CD14-positive monocyte (primary cell): ENCODE data around the gene PISD. TPM values are rescaled to one million over a fixed set of nuclear protein-coding genes. Genes with fewer than 3 reads are reported as not detected.

Experiments
- DNase-seq, 3 donors: peaks; one replicate each; pipeline ENCODE4 v3.0.0-alpha.2; 2011 to 2022
- H2AFZ ChIP-seq: 2 replicates; pipeline ENCODE4 v1.6.0; 2012; ENCODE audit warnings: mild to moderate bottlenecking, low read depth, low read length, inconsistent platforms; ENCODE audit not compliant: insufficient read depth, poor library complexity, severe bottlenecking
- H3K27ac ChIP-seq, 2 donors: 1 replicate in 1 of 2; 2 replicates in 1 of 2; pipeline ENCODE4 v1.5.1; 2012 to 2013; ENCODE audit warnings: low read length in 2 of 2, control low read depth in 1 of 2, inconsistent platforms in 1 of 2, low read depth in 1 of 2, mild to moderate bottlenecking in 1 of 2
- H3K27me3 ChIP-seq, 2 donors: one replicate each; pipeline versions ENCODE4 v1.6.0 to v1.6.1; 2011 to 2013; ENCODE audit warnings: low read length in 2 of 2; ENCODE audit not compliant: control insufficient read depth in 2 of 2, insufficient read depth in 2 of 2
- H3K36me3 ChIP-seq, 2 donors: replicated peaks in 1 of 2; 1 replicate in 1 of 2; 2 replicates in 1 of 2; pipeline versions ENCODE4 v1.5.1 to v1.6.1; 2012 to 2013; ENCODE audit warnings: low read length in 2 of 2, control low read depth in 1 of 2, inconsistent platforms in 1 of 2, mild to moderate bottlenecking in 1 of 2; ENCODE audit not compliant: insufficient read depth in 2 of 2, control insufficient read depth in 1 of 2
- H3K4me1 ChIP-seq, 2 donors: 1 replicate in 1 of 2; 2 replicates in 1 of 2; pipeline versions ENCODE4 v1.5.1 to v1.6.1; 2012 to 2013; ENCODE audit warnings: low read length in 2 of 2, control low read depth in 1 of 2, inconsistent platforms in 1 of 2, mild to moderate bottlenecking in 1 of 2, moderate library complexity in 1 of 2; ENCODE audit not compliant: insufficient read depth in 2 of 2, control insufficient read depth in 1 of 2
- H3K4me2 ChIP-seq: replicated peaks from 2 replicates; pipeline ENCODE3; 2012; ENCODE audit warnings: low read length, moderate library complexity, mild to moderate bottlenecking; ENCODE audit not compliant: poor library complexity, severe bottlenecking; ENCODE audit errors: extremely low read depth
- H3K4me3 ChIP-seq, 3 experiments: fragments of 200-600 bp in 1 of 3; sonication (generic) in 1 of 3; replicated peaks in 1 of 3; 1 replicate in 2 of 3; 2 replicates in 1 of 3; pipeline ENCODE4 v1.5.1; 2011 to 2013; ENCODE audit warnings: low read length in 3 of 3, mild to moderate bottlenecking in 3 of 3, control low read depth in 2 of 3, low read depth in 2 of 3, inconsistent platforms in 1 of 3, moderate library complexity in 1 of 3
- H3K79me2 ChIP-seq: 2 replicates; pipeline ENCODE4 v1.6.0; 2012; ENCODE audit warnings: mild to moderate bottlenecking, control low read depth, inconsistent platforms, low read length, moderate library complexity; ENCODE audit not compliant: insufficient read depth
- H3K9ac ChIP-seq: 2 replicates; pipeline ENCODE4 v1.6.0; 2017; ENCODE audit warnings: low read length, mild to moderate bottlenecking; ENCODE audit not compliant: insufficient read depth, poor library complexity, severe bottlenecking
- H3K9me3 ChIP-seq, 2 donors: replicated peaks in 1 of 2; 1 replicate in 1 of 2; 2 replicates in 1 of 2; pipeline versions ENCODE4 v1.5.1 to v1.6.1; 2012 to 2013; ENCODE audit warnings: low read length in 2 of 2, control low read depth in 1 of 2; ENCODE audit not compliant: control insufficient read depth in 1 of 2, insufficient read depth in 1 of 2
- H4K20me1 ChIP-seq: 2 replicates; pipeline ENCODE4 v1.6.0; 2012; ENCODE audit warnings: mild to moderate bottlenecking, low read length, control low read depth, moderate library complexity; ENCODE audit not compliant: insufficient read depth
- H3K27ac Mint-ChIP-seq, 7 donors: one replicate each; pipeline ENCODE4 v1.8.0; 2020; ENCODE audit warnings: mild to moderate bottlenecking in 7 of 7, mixed read lengths in 7 of 7, moderate library complexity in 6 of 7, inconsistent platforms in 2 of 7
- H3K27me3 Mint-ChIP-seq, 3 donors: one replicate each; pipeline ENCODE4 v1.8.0; 2021 to 2022; ENCODE audit warnings: low read depth in 3 of 3, mild to moderate bottlenecking in 3 of 3, mixed read lengths in 3 of 3, moderate library complexity in 3 of 3, inconsistent platforms in 1 of 3
- H3K36me3 Mint-ChIP-seq, 2 donors: one replicate each; pipeline ENCODE4 v1.8.0; 2020; ENCODE audit warnings: mixed read lengths in 2 of 2, inconsistent platforms in 1 of 2, mild to moderate bottlenecking in 1 of 2
- H3K4me1 Mint-ChIP-seq: one replicate; pipeline ENCODE4 v1.8.0; 2020; ENCODE audit warnings: mild to moderate bottlenecking, mixed read lengths
- H3K4me3 Mint-ChIP-seq, 2 donors: one replicate each; pipeline ENCODE4 v1.8.0; 2020; ENCODE audit warnings: mild to moderate bottlenecking in 2 of 2, mixed read lengths in 2 of 2, moderate library complexity in 1 of 2
- H3K9me3 Mint-ChIP-seq, 7 donors: one replicate each; pipeline ENCODE4 v1.8.0; 2020 to 2022; ENCODE audit warnings: mixed read lengths in 7 of 7, mild to moderate bottlenecking in 6 of 7, moderate library complexity in 6 of 7, inconsistent platforms in 2 of 7
- CTCF ChIP-seq: fragments of 200-600 bp; IDR thresholded peaks from one replicate; pipeline ENCODE4 v1.8.0; 2022; ENCODE audit warnings: antibody characterized with exemption, mild to moderate bottlenecking
- WGBS: methylation state at CpG from one replicate; pipeline ENCODE4 v1.1.5; 2013; ENCODE audit warnings: missing lambda C conversion rate; ENCODE audit not compliant: insufficient coverage; 5-methylcytosine and 5-hydroxymethylcytosine counted together
- intact Hi-C, 2 donors: fragments of 100-400 bp; cut with micrococcal nuclease; formaldehyde crosslinking; loops; one replicate each; pipeline versions ENCODE4 v1.15.0 to v1.15.1; 2023
- polyA plus RNA-seq, 3 donors: library from polyadenylated mRNA; depleted of rRNA in 1 of 3; unstranded in 2 of 3; stranded (reverse) in 1 of 3; fragments of 300-500 nt in 2 of 3; fragments of >200 nt in 1 of 3; fragmentation: Illumina TruSeq in 2 of 3; gene quantifications; 1 replicate in 2 of 3; 2 replicates in 1 of 3; pipeline ENCODE4 v1.2.3, GENCODE V29; 2012 to 2021

Gene PISD
- polyA plus RNA-seq, 3 donors = 38.1 to 112 (median 45.3) TPM

GRCh38 chr22:31603574-31603973, 58.4 kb downstream of the PISD start:
- Mint-ChIP-seq H3K9me3 (no peaks in the 10 kb centered on the region), H3K4me3 (no peak overlapping the region), H3K36me3 (peaks cover 36 to 39% of the 10 kb centered on the region in 2 donors), H3K4me1 (no peaks in the 10 kb centered on the region), H3K27me3 (peaks cover 0 to 5% (median 1%) of the 10 kb centered on the region in 3 donors), H3K27ac (no peak overlapping the region)
- Histone ChIP-seq H3K4me1 (no peaks in the 10 kb centered on the region), H3K4me3 (no peak overlapping the region), H4K20me1 (no peaks in the 10 kb centered on the region), H3K9ac (no peak overlapping the region), H3K9me3 (no peaks in the 10 kb centered on the region), H3K79me2 (no peaks in the 10 kb centered on the region), H2AFZ (no peak overlapping the region), H3K27me3 (no peaks in the 10 kb centered on the region), H3K4me2 (no peak overlapping the region), H3K27ac (no peak overlapping the region), H3K36me3 (peaks cover 19 to 40% of the 10 kb centered on the region in 2 donors)
- 100% methylated on average over 1 of the region's 5 CpGs for WGBS
- intact Hi-C loops = no loop called here
- no peak for TF ChIP-seq CTCF
- no peak for DNase-seq

- intact Hi-C loops = no loop called here
- Histone ChIP-seq H4K20me1 (no peaks in the 10 kb centered on the region), H3K79me2 (no peaks in the 10 kb centered on the region), H3K9ac (no peak overlapping the region), H3K36me3 (peaks cover 18 to 37% of the 10 kb centered on the region in 2 donors), H3K27me3 (no peaks in the 10 kb centered on the region), H2AFZ (no peak overlapping the region), H3K27ac (no peak overlapping the region), H3K9me3 (no peaks in the 10 kb centered on the region), H3K4me3 (no peak overlapping the region), H3K4me2 (no peak overlapping the region), H3K4me1 (no peaks in the 10 kb centered on the region)
- 98% methylated on average over 7 of the region's 10 CpGs for WGBS
- no peak for TF ChIP-seq CTCF
- no peaks in the 10 kb centered on the region for H3K4me1 Mint-ChIP-seq
- DNase-seq = no peak
- H3K9me3 Mint-ChIP-seq = no peaks in the 10 kb centered on the region
- peak overlapping the region in 1 of 7 donors; percentile 54 for H3K27ac Mint-ChIP-seq
- H3K36me3 Mint-ChIP-seq = peaks cover 36 to 40% of the 10 kb centered on the region in 2 donors
- H3K4me3 Mint-ChIP-seq = no peak overlapping the region
- peaks cover 0 to 5% (median 1%) of the 10 kb centered on the region in 3 donors for H3K27me3 Mint-ChIP-seq
These were observed 58.9 kb downstream of the PISD start for GRCh38 chr22:31603081-31603525.
